ENCODE data around the gene FBXO40.

FBXO40 gene

GRCh38 chr3:121663171-121663847, 70.1 kb downstream of the FBXO40 start:
- DNase-seq: no peak

GRCh38 chr3:121665488-121665887, 72.3 kb downstream of the FBXO40 start:
- no peak for DNase-seq

- no peak for DNase-seq
These were observed 74.2 kb downstream of the FBXO40 start for GRCh38 chr3:121667333-121667732.

- DNase-seq: no peak
These were observed 77.5 kb downstream of the FBXO40 start for GRCh38 chr3:121670676-121671075.

GRCh38 chr3:121677141-121677540, 84.0 kb downstream of the FBXO40 start:
- DNase-seq: no peak
